ENCODE measurements around the gene DDRGK1.

DDRGK1 gene

GRCh38 chr20:3173610-3174441 is 30.7 kb downstream of the DDRGK1 start:
- DNase-seq (ENCODE audit: low read depth): peak; percentile 59
- no peak for TF ChIP-seq CTCF (conservative IDR thresholded peaks at IDR 0.05; ENCODE audit: control insufficient read depth, insufficient read depth, low read depth, low read length)
- H3K4me3 ChIP-seq (ENCODE audit: control insufficient read depth, low read depth, low read length): peak overlapping the region; percentile 77

- TF ChIP-seq CTCF (conservative IDR thresholded peaks at IDR 0.05; ENCODE audit: control insufficient read depth, insufficient read depth, low read depth, low read length): no peak
- peak within 1 kb of the TSS; percentile 77 for H3K4me3 ChIP-seq (ENCODE audit: control insufficient read depth, low read depth, low read length)
- peak; percentile 35 for DNase-seq (ENCODE audit: low read depth)
These were observed 31.4 kb downstream of the DDRGK1 start, which contains the start of gene LZTS3 for GRCh38 chr20:3172933-3173609. TSS of gene LZTS3 (minus strand) at chr20:3173549. CDS start at chr20:3167163, 6,386 bp downstream.

GRCh38 chr20:3172126-3172932 is 32.2 kb downstream of the DDRGK1 start:
- TF ChIP-seq CTCF (conservative IDR thresholded peaks at IDR 0.05; ENCODE audit: control insufficient read depth, insufficient read depth, low read depth, low read length): no peak
- H3K4me3 ChIP-seq (ENCODE audit: control insufficient read depth, low read depth, low read length): no peak overlapping the region
- DNase-seq (ENCODE audit: low read depth): no peak

- no peak overlapping the region for H3K4me3 ChIP-seq (ENCODE audit: control insufficient read depth, low read depth, low read length)
- DNase-seq (ENCODE audit: low read depth): no peak
- no peak for TF ChIP-seq CTCF (conservative IDR thresholded peaks at IDR 0.05; ENCODE audit: control insufficient read depth, insufficient read depth, low read depth, low read length)
These were observed 32.9 kb downstream of the DDRGK1 start for GRCh38 chr20:3171391-3172125.

GRCh38 chr20:3168829-3169590 is 35.5 kb downstream of the DDRGK1 start:
- no peak for DNase-seq (ENCODE audit: low read depth)
- TF ChIP-seq CTCF (conservative IDR thresholded peaks at IDR 0.05; ENCODE audit: control insufficient read depth, insufficient read depth, low read depth, low read length): no peak
- no peak overlapping the region for H3K4me3 ChIP-seq (ENCODE audit: control insufficient read depth, low read depth, low read length)
